Measurements from ENCODE around the gene PADI1.

DNA sequence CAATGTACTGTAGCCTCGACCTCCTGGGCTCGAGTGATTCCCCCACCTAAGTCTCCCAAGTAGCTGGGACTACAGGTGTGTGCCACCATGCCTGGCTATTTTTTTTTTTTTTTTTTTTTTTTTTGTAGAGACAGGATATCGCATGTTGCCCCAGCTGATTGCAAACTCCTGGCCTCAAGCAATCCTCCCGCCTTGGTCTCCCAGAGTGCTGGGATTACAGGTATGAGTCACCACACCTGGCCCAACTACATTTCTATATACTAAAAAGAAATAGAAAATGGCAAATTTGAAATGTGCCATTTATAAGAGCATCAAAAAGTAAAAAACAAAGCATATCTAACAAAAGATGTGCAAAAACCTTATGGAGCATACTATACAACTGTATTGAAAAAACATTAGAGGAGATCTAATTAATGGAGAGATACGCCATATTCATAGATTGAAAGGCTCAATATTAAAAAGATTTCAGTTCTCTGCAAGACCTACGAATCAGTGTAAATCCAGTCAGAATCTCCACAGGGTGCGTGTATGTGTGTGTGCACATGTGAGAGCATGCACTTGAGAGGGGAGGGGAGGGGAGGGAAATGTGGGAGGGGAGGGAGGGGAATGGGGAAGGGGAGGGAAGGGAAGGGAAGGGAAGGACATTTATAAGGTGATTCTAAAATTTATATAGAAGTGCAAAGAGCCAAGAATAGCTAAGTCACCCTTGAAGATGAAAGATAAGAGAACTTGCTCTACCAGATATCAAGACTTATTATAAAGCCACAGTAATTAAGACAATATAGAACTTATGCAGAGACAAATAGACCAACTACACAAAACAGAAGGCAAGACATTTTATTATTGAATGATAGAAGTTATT is 87.6 kb downstream of the PADI1 start:
- no peak for TF ChIP-seq RAD21 (IDR thresholded peaks at IDR 0.05; ENCODE audit: low read length)
- TF ChIP-seq, protein P1, sequence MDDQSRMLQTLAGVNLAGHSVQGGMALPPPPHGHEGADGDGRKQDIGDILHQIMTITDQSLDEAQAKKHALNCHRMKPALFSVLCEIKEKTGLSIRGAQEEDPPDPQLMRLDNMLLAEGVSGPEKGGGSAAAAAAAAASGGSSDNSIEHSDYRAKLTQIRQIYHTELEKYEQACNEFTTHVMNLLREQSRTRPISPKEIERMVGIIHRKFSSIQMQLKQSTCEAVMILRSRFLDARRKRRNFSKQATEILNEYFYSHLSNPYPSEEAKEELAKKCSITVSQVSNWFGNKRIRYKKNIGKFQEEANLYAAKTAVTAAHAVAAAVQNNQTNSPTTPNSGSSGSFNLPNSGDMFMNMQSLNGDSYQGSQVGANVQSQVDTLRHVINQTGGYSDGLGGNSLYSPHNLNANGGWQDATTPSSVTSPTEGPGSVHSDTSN (IDR thresholded peaks at IDR 0.05): no peak

Data from SK-N-SH (cell line).